ENCODE data around the gene SMIM5. TPM values are rescaled to one million over a fixed set of nuclear protein-coding genes. Genes with fewer than 3 reads are reported as not detected.

SMIM5 gene
- polyA plus RNA-seq, 2 donors, result 33.9 to 37.3 TPM

DNA sequence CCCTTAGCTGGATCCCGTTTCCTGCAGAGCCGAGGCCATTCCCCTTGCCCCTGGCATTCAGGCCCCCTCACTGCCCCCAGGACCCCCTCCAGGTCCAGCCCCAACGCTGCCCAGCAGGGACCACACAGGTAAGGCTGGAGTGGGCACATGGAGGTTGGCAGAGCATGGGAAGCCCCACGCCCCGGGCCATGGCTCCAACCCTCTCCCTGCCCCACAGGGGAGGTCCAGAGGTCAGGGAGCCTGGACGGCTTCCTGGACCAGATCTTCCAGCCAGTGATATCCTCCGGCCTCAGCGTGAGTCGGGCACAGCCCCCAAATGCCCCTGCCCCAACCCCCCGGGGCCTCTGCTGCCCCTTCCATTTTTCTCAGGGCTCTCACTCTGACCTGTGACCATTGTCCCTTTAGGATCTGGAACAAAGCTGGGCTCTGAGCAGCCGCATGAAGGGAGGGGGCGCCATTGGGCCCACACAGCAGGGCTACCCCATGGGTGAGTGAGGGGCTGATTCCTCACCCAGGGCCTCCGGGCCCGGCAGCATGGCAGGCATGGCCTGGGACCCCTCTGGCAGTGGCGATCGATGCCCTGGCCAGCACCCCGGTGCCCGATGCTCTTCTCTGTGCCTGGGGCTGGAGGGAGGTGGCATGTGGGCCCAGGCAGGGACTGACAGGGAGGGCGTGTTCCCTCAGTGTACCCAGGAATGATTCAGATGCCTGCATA, 18.5 kb upstream of the SMIM5 start:
- WGBS, 2 donors, result 88% methylated on average over 19 of the region's 19 CpGs
- Histone ChIP-seq H3K4me3 (ENCODE audit: low read depth in 1 of 2, low read length in 2 of 2) (no peak overlapping the region), H3K36me3 (ENCODE audit: control insufficient read depth in 2 of 2, insufficient read depth in 2 of 2, low read length in 1 of 2) (peaks cover 0 to 18% of the 10 kb centered on the region in 2 donors), H3K27ac (ENCODE audit: low read depth in 2 of 2, low read length in 1 of 2) (no peak overlapping the region), H3K27me3 (ENCODE audit: control insufficient read depth in 1 of 2, insufficient read depth in 2 of 2, low read length in 2 of 2) (no peaks in the 10 kb centered on the region), H3K4me1 (ENCODE audit: control insufficient read depth in 2 of 2, insufficient read depth in 2 of 2, low read length in 1 of 2) (peaks cover 0 to 16% of the 10 kb centered on the region in 2 donors), H3K9me3 (ENCODE audit: control insufficient read depth in 2 of 2, insufficient read depth in 1 of 2, low read depth in 1 of 2, low read length in 1 of 2) (no peaks in the 10 kb centered on the region)

DNA sequence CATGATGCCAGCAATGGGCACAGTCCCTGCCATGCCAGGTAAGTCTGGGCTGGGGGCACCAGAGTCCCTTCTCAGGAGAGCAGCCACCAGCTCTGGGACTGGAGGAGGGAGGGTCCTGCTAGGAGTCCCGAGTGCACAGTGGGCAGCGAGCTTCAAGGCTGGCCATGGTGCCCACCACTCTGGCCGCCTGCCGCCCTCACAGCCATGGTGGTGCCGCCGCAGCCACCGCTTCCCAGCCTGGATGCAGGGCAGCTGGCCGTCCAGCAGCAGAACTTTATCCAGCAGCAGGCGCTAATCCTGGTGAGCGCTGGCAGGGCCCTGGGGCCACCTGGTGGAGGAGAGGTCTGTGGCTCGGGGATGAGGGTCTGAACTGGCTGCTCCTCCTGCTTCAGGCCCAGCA, 17.9 kb upstream of the SMIM5 start:
- Histone ChIP-seq H3K36me3 (ENCODE audit: control insufficient read depth in 2 of 2, insufficient read depth in 2 of 2, low read length in 1 of 2) (peaks cover 0 to 18% of the 10 kb centered on the region in 2 donors), H3K9me3 (ENCODE audit: control insufficient read depth in 2 of 2, insufficient read depth in 1 of 2, low read depth in 1 of 2, low read length in 1 of 2) (no peaks in the 10 kb centered on the region), H3K4me3 (ENCODE audit: low read depth in 1 of 2, low read length in 2 of 2) (no peak overlapping the region), H3K27ac (ENCODE audit: low read depth in 2 of 2, low read length in 1 of 2) (no peak overlapping the region), H3K27me3 (ENCODE audit: control insufficient read depth in 1 of 2, insufficient read depth in 2 of 2, low read length in 2 of 2) (no peaks in the 10 kb centered on the region), H3K4me1 (ENCODE audit: control insufficient read depth in 2 of 2, insufficient read depth in 2 of 2, low read length in 1 of 2) (peaks cover 0 to 16% of the 10 kb centered on the region in 2 donors)
- WGBS, 2 donors, result 91 to 93% methylated on average over 11 of the region's 11 CpGs

DNA sequence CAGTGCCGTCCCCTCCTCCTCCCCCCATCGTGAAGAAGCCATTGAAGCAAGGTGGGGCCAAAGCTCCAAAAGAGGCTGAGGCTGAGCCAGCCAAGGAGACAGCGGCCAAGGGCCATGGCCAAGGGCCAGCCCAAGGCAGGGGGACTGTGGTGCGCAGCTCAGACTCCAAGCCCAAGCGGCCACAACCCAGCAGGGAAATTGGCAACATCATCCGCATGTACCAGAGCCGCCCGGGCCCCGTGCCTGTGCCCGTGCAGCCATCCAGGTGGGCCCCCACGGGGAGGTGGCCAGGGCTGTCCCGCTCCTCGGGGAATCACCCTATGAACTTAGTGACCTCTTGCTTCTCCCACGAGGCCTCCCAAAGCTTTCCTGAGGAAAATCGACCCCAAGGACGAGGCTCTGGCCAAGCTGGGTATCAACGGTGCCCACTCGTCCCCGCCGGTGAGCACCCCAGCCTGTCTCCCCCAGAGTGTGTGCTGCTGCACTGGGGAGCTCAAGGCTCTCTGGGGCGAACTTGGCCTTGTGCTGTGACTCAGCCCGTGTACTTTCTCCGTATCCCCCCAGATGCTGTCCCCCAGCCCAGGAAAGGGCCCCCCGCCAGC, 16.6 kb upstream of the SMIM5 start:
- H3K4me1 ChIP-seq (ENCODE audit: control insufficient read depth in 2 of 2, insufficient read depth in 2 of 2, low read length in 1 of 2), result peaks cover 0 to 7% of the 10 kb centered on the region in 2 donors
- no peak overlapping the region for H3K4me3 ChIP-seq (ENCODE audit: low read depth in 1 of 2, low read length in 2 of 2)
- H3K9me3 ChIP-seq (ENCODE audit: control insufficient read depth in 2 of 2, insufficient read depth in 1 of 2, low read depth in 1 of 2, low read length in 1 of 2), result no peaks in the 10 kb centered on the region
- no peaks in the 10 kb centered on the region for H3K27me3 ChIP-seq (ENCODE audit: control insufficient read depth in 1 of 2, insufficient read depth in 2 of 2, low read length in 2 of 2)
- peaks cover 0 to 18% of the 10 kb centered on the region in 2 donors for H3K36me3 ChIP-seq (ENCODE audit: control insufficient read depth in 2 of 2, insufficient read depth in 2 of 2, low read length in 1 of 2)
- WGBS, 2 donors, result 87 to 88% methylated on average over 22 to 24 of the region's 24 CpGs
- no peak overlapping the region for H3K27ac ChIP-seq (ENCODE audit: low read depth in 2 of 2, low read length in 1 of 2)

DNA sequence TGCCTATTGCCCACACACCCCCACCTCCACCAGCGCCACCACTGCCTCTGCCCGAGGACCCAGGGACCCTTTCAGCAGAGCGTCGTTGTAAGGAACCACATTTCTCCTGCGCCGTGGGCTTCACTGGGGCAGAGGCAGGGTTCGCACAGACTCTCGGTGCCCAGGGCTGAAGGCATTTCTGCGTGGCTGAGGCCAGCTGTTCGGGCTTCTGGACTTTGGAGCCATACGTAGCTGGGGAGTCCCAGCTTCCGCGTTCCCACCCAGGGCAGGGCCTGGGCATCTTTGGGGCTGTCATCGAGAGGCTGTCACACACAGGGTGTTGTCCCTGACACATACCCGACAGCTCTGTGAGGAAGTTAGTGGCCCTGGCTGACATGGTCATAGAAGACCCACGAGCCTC, 16.0 kb upstream of the SMIM5 start:
- Histone ChIP-seq H3K27me3 (ENCODE audit: control insufficient read depth in 1 of 2, insufficient read depth in 2 of 2, low read length in 2 of 2) (no peaks in the 10 kb centered on the region), H3K4me1 (ENCODE audit: control insufficient read depth in 2 of 2, insufficient read depth in 2 of 2, low read length in 1 of 2) (peaks cover 0 to 3% of the 10 kb centered on the region in 2 donors), H3K4me3 (ENCODE audit: low read depth in 1 of 2, low read length in 2 of 2) (no peak overlapping the region), H3K36me3 (ENCODE audit: control insufficient read depth in 2 of 2, insufficient read depth in 2 of 2, low read length in 1 of 2) (peaks cover 0 to 16% of the 10 kb centered on the region in 2 donors), H3K9me3 (ENCODE audit: control insufficient read depth in 2 of 2, insufficient read depth in 1 of 2, low read depth in 1 of 2, low read length in 1 of 2) (no peaks in the 10 kb centered on the region), H3K27ac (ENCODE audit: low read depth in 2 of 2, low read length in 1 of 2) (no peak overlapping the region)
- 88 to 91% methylated on average over 16 of the region's 16 CpGs for WGBS, 2 donors

DNA sequence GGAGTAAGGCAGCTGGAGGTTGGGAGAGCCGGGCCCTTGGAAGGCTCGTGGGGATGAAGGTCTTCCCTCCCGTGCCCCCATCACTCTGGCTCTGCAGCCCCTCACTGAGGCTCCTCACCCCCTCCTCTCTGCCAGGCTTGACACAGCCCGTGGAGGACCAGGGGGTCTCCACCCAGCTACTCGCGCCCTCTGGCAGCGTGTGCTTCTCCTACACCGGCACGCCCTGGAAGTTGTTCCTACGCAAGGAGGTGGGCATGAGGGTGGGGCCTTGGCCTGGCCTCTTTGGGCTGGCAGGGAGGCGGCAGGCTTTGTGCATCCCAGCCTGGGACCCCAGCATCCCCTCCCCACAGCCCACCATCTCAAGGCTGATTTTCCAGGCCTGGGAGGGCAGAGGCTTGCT, 15.6 kb upstream of the SMIM5 start:
- WGBS, 2 donors, result 92% methylated on average over 10 to 11 of the region's 11 CpGs
- H3K36me3 ChIP-seq (ENCODE audit: control insufficient read depth in 2 of 2, insufficient read depth in 2 of 2, low read length in 1 of 2), result peaks cover 0 to 16% of the 10 kb centered on the region in 2 donors

DNA sequence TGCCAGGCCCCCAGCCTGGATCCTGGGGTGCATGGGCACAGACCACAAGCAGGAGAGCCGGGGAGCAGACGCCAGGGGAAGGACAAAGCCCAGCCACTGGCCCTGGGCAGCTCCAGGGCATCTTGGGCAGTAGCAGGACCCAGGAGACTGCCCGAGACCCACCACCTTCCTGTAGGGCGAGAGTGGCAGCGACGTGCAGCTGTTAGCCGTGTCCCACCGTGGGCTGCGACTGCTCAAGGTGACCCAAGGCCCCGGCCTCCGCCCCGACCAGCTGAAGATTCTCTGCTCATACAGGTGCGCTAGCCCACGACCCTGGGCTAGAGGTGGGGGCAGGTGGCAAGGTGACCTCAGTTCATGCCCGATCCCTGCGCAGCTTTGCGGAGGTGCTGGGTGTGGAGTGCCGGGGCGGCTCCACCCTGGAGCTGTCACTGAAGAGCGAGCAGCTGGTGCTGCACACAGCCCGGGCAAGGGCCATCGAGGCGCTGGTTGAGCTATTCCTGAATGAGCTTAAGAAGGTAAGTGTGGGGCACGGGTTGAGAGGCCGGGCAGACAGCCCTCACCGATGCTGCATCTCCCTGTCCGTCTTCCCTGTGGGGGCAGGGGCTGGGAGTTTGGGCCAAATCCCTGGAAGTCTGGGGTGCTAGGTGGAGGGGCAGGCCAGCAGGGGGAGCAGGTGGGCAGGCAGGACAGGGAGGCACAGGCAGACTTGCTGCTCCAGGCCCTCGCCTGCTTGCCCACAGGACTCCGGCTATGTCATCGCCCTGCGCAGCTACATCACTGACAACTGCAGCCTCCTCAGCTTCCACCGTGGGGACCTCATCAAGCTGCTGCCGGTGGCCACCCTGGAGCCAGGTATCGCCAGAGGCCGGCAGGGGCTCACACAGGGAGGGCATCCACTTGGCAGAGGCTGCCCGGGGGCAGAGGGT, 13.5 kb upstream of the SMIM5 start:
- no peaks in the 10 kb centered on the region for H3K4me1 ChIP-seq (ENCODE audit: control insufficient read depth in 2 of 2, insufficient read depth in 2 of 2, low read length in 1 of 2)
- peaks cover 0 to 18% of the 10 kb centered on the region in 2 donors for H3K36me3 ChIP-seq (ENCODE audit: control insufficient read depth in 2 of 2, insufficient read depth in 2 of 2, low read length in 1 of 2)
- H3K27me3 ChIP-seq (ENCODE audit: control insufficient read depth in 1 of 2, insufficient read depth in 2 of 2, low read length in 2 of 2), result no peaks in the 10 kb centered on the region
- WGBS, 2 donors, result 80 to 84% methylated on average over 35 to 36 of the region's 36 CpGs
- H3K9me3 ChIP-seq (ENCODE audit: control insufficient read depth in 2 of 2, insufficient read depth in 1 of 2, low read depth in 1 of 2, low read length in 1 of 2), result no peaks in the 10 kb centered on the region
- no peak overlapping the region for H3K27ac ChIP-seq (ENCODE audit: low read depth in 2 of 2, low read length in 1 of 2)
- H3K4me3 ChIP-seq (ENCODE audit: low read depth in 1 of 2, low read length in 2 of 2), result no peak overlapping the region

More for the DNA sequence above, 15.6 kb upstream of the SMIM5 start:
- H3K27ac ChIP-seq (ENCODE audit: low read depth in 2 of 2, low read length in 1 of 2), result no peak overlapping the region
- H3K4me1 ChIP-seq (ENCODE audit: control insufficient read depth in 2 of 2, insufficient read depth in 2 of 2, low read length in 1 of 2), result peaks cover 0 to 3% of the 10 kb centered on the region in 2 donors
- no peaks in the 10 kb centered on the region for H3K9me3 ChIP-seq (ENCODE audit: control insufficient read depth in 2 of 2, insufficient read depth in 1 of 2, low read depth in 1 of 2, low read length in 1 of 2)
- no peak overlapping the region for H3K4me3 ChIP-seq (ENCODE audit: low read depth in 1 of 2, low read length in 2 of 2)
- H3K27me3 ChIP-seq (ENCODE audit: control insufficient read depth in 1 of 2, insufficient read depth in 2 of 2, low read length in 2 of 2), result no peaks in the 10 kb centered on the region

DNA sequence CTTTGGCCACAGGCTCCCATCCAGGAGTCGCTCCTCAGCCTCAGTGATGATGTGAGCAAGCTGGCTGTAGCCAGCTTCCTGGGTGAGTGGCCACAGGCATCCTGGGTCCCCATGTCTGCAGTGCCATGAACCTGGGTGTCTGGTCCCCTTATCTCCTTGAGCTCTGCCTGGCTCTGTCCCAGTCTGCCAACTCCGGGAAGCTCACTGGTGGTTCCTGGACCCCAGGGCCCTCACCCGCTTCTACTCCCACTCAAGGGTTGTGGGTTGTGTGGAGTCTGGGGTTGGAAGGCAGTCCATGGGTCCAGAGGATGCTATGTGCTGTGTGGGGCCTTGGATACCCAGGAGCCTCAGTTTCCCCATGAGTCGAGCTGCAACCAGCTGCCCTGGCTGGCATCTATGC, 11.7 kb upstream of the SMIM5 start:
- H3K4me3 ChIP-seq (ENCODE audit: low read depth in 1 of 2, low read length in 2 of 2), result no peak overlapping the region
- no peaks in the 10 kb centered on the region for H3K4me1 ChIP-seq (ENCODE audit: control insufficient read depth in 2 of 2, insufficient read depth in 2 of 2, low read length in 1 of 2)
- 83 to 84% methylated on average over 4 of the region's 4 CpGs for WGBS, 2 donors
- peaks cover 0 to 28% of the 10 kb centered on the region in 2 donors for H3K36me3 ChIP-seq (ENCODE audit: control insufficient read depth in 2 of 2, insufficient read depth in 2 of 2, low read length in 1 of 2)
- no peaks in the 10 kb centered on the region for H3K27me3 ChIP-seq (ENCODE audit: control insufficient read depth in 1 of 2, insufficient read depth in 2 of 2, low read length in 2 of 2)
- H3K9me3 ChIP-seq (ENCODE audit: control insufficient read depth in 2 of 2, insufficient read depth in 1 of 2, low read depth in 1 of 2, low read length in 1 of 2), result no peaks in the 10 kb centered on the region
- H3K27ac ChIP-seq (ENCODE audit: low read depth in 2 of 2, low read length in 1 of 2), result no peak overlapping the region

DNA sequence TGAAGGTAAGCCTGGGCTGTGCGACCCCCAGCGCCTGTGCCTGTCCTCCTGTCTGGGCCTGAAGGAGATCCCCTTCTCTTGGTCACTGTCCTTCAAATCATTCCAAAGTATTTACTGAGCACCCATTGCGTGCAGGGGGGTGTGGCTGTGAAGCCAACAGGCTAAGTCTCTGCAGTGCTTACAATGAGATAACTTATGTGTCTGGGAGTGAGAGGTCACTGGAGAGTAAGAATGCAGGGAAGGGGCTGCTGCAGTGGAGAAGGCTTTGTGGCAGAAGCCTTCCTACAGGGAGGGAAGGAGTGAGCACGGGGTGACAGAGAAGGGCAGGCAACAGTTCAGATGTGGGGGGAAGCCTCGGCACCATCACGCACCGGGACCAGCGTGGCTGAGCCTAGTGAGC, 11.2 kb upstream of the SMIM5 start:
- Histone ChIP-seq H3K36me3 (ENCODE audit: control insufficient read depth in 2 of 2, insufficient read depth in 2 of 2, low read length in 1 of 2) (peaks cover 0 to 32% of the 10 kb centered on the region in 2 donors), H3K4me1 (ENCODE audit: control insufficient read depth in 2 of 2, insufficient read depth in 2 of 2, low read length in 1 of 2) (no peaks in the 10 kb centered on the region)

DNA sequence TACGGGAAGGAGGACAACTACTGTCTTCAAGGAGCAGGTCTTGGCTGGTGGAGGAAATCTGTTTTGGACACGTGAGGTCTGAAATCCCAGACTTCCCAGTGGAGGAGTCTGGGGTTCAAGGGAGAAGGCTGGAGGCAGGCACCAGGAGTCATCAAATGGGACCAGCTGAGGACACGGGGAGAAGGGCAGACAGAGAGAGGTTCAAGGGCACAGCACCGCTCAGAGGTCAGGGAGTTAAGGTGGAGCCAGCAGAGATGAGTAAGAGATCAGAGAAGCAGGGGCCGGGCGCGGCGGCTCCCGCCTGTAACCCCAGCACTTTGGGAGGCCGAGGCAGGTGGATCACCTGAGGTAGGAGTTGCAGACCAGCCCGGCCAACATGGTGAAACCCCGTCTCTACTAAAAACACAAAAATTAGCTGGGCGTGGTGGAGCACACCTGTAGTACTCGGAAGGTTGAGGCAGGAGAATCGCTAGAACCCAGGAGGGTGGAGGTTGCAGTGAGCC, 10.4 kb upstream of the SMIM5 start:
- Histone ChIP-seq H3K4me3 (ENCODE audit: low read depth in 1 of 2, low read length in 2 of 2) (no peak overlapping the region), H3K27ac (ENCODE audit: low read depth in 2 of 2, low read length in 1 of 2) (no peak overlapping the region), H3K36me3 (ENCODE audit: control insufficient read depth in 2 of 2, insufficient read depth in 2 of 2, low read length in 1 of 2) (peaks cover 0 to 35% of the 10 kb centered on the region in 2 donors), H3K4me1 (ENCODE audit: control insufficient read depth in 2 of 2, insufficient read depth in 2 of 2, low read length in 1 of 2) (no peaks in the 10 kb centered on the region), H3K27me3 (ENCODE audit: control insufficient read depth in 1 of 2, insufficient read depth in 2 of 2, low read length in 2 of 2) (no peaks in the 10 kb centered on the region), H3K9me3 (ENCODE audit: control insufficient read depth in 2 of 2, insufficient read depth in 1 of 2, low read depth in 1 of 2, low read length in 1 of 2) (no peaks in the 10 kb centered on the region)
- WGBS, 2 donors, result 86 to 87% methylated on average over 15 of the region's 15 CpGs

More for the DNA sequence above, 11.2 kb upstream of the SMIM5 start:
- Histone ChIP-seq H3K9me3 (ENCODE audit: control insufficient read depth in 2 of 2, insufficient read depth in 1 of 2, low read depth in 1 of 2, low read length in 1 of 2) (no peaks in the 10 kb centered on the region), H3K27me3 (ENCODE audit: control insufficient read depth in 1 of 2, insufficient read depth in 2 of 2, low read length in 2 of 2) (no peaks in the 10 kb centered on the region), H3K27ac (ENCODE audit: low read depth in 2 of 2, low read length in 1 of 2) (no peak overlapping the region), H3K4me3 (ENCODE audit: low read depth in 1 of 2, low read length in 2 of 2) (no peak overlapping the region)
- WGBS, 2 donors, result 79 to 80% methylated on average over 8 of the region's 8 CpGs
